Right lobe of liver (tissue), 4 donors: ENCODE results near the gene NFE2L3.

Source experiments
- CTCF ChIP-seq, 4 donors: fragments of 200-600 bp in 3 of 4; fragments of 450-650 bp in 1 of 4; IDR thresholded peaks; one replicate each; pipeline versions ENCODE4 v1.5.1 to v1.8.0; 2016 to 2022; ENCODE audit warnings: antibody characterized with exemption in 4 of 4, mild to moderate bottlenecking in 2 of 4
- POLR2A ChIP-seq: fragments of 450-650 bp; IDR thresholded peaks from one replicate; pipeline ENCODE4 v1.6.1; 2017; ENCODE audit warnings: antibody characterized with exemption, mild to moderate bottlenecking
- donor health status: DM: no; HTN: no; CAD: no.
- donor health status: DM: no; HTN: no; CAD: no.
- donor health status: DM: no; HTN: yes; CAD: no.

- TF ChIP-seq CTCF (IDR thresholded peaks at IDR 0.05) (no peak), POLR2A (no peak)
Observed at GRCh38 chr7:26167303-26167934, 15.4 kb downstream of the NFE2L3 start.
